Endothelial cell (in vitro differentiated cells): ENCODE results near the gene CAMTA1. TPM values are rescaled to one million over a fixed set of nuclear protein-coding genes. Genes with fewer than 3 reads are reported as not detected.

Experiments used
- DNase-seq: peaks from one replicate; pipeline ENCODE4 v3.0.0; 2021; ENCODE audit warnings: low spot score
- H3K27ac Mint-ChIP-seq: one replicate; pipeline ENCODE4 v1.8.0; 2021; ENCODE audit warnings: mixed read lengths, inconsistent platforms; ENCODE audit not compliant: unreplicated experiment
- H3K27me3 Mint-ChIP-seq: one replicate; pipeline ENCODE4 v1.8.0; 2021; ENCODE audit warnings: mild to moderate bottlenecking, moderate library complexity, mixed read lengths, inconsistent platforms; ENCODE audit not compliant: unreplicated experiment
- H3K36me3 Mint-ChIP-seq: one replicate; pipeline ENCODE4 v1.8.0; 2021; ENCODE audit warnings: mild to moderate bottlenecking, low read depth, mixed read lengths, inconsistent platforms; ENCODE audit not compliant: unreplicated experiment
- H3K4me1 Mint-ChIP-seq: one replicate; pipeline ENCODE4 v1.8.0; 2021; ENCODE audit warnings: mild to moderate bottlenecking, mixed read lengths, inconsistent platforms; ENCODE audit not compliant: unreplicated experiment
- H3K4me3 Mint-ChIP-seq: one replicate; pipeline ENCODE4 v1.8.0; 2021; ENCODE audit warnings: mild to moderate bottlenecking, mixed read lengths, inconsistent platforms; ENCODE audit not compliant: unreplicated experiment
- H3K9me3 Mint-ChIP-seq: one replicate; pipeline ENCODE4 v1.8.0; 2021; ENCODE audit warnings: mixed read lengths, inconsistent platforms; ENCODE audit not compliant: unreplicated experiment
- total RNA-seq: library from RNA; stranded (reverse); fragmentation: NEBNext Ultra II Directional; extraction: Animal tissue kit (Norgen Biotek cat#: 25700); gene quantifications from one replicate; pipeline ENCODE4 v1.2.1, GENCODE V29; 2021; ENCODE audit not compliant: unreplicated experiment
- TF ChIP-seq, protein P1 (sequence below): fragments of 200-600 bp; sonication (generic); IDR thresholded peaks from one replicate; pipeline ENCODE4 v1.5.0; 2021; ENCODE audit warnings: antibody characterized with exemption; ENCODE audit not compliant: unreplicated experiment

Gene CAMTA1
- total RNA-seq, 1 donor from 2014 or later, result 87.3 TPM

DNA sequence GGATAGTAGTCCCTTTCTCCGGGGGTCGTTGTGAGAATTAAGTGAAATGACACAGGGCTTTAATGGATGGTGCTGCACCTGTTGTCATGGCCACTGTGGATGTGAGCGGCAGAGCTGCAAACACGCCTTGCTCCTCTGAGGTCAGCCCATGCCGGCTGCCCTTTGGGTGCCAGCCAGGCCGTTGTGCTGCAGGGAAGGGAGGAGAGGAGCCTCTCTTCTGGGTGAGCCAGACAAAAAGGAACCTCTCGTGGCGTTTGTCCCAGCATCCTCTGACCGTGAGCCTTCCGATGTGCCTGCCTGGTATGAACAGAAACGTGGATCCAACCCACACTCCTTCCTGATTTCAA is 602.9 kb downstream of the CAMTA1 start:
- H3K27ac Mint-ChIP-seq, result no peak overlapping the region
- H3K9me3 Mint-ChIP-seq, result no peaks in the 10 kb centered on the region
- H3K27me3 Mint-ChIP-seq, result peaks cover 12% of the 10 kb centered on the region
- peaks cover 20% of the 10 kb centered on the region for H3K4me1 Mint-ChIP-seq
- TF ChIP-seq, protein P1, sequence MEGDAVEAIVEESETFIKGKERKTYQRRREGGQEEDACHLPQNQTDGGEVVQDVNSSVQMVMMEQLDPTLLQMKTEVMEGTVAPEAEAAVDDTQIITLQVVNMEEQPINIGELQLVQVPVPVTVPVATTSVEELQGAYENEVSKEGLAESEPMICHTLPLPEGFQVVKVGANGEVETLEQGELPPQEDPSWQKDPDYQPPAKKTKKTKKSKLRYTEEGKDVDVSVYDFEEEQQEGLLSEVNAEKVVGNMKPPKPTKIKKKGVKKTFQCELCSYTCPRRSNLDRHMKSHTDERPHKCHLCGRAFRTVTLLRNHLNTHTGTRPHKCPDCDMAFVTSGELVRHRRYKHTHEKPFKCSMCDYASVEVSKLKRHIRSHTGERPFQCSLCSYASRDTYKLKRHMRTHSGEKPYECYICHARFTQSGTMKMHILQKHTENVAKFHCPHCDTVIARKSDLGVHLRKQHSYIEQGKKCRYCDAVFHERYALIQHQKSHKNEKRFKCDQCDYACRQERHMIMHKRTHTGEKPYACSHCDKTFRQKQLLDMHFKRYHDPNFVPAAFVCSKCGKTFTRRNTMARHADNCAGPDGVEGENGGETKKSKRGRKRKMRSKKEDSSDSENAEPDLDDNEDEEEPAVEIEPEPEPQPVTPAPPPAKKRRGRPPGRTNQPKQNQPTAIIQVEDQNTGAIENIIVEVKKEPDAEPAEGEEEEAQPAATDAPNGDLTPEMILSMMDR, result no peak
- no peak for DNase-seq
- no peak overlapping the region for H3K4me3 Mint-ChIP-seq
- H3K36me3 Mint-ChIP-seq, result peaks cover 8% of the 10 kb centered on the region

DNA sequence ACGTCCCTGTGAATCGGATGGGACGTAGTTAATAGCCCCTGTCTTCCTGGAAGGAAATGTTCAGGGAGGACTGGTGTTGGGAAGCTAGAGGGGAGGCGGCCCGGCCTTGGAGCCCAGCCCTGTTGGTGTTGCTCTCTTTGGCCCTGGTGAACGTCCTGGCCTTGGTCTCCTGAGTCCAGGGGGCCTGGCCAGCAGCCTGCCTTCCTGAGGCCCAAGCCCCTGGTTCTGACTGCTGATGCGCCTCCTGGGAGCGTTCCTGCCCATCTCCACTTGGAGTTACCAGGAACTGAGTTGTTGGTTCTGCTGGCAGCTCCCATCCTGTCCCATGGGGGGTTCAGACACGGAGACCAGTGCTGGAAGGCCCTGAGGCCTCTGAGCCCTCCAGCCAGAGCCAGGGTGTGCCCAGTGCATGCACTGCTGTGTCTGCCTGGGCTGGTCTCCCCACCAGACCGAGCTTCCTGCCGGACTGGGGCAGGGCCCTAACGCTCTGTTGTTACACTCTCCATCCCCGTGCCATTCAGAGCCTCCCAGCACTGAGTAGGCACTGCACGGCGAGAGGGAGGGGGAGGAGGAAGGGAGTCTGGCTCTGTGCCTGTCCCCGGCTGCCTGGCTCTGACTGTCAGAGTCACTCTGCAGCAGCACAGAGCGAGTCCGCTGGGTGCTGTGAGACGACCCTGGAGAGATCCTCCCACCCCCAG is 603.4 kb downstream of the CAMTA1 start:
- peaks cover 8% of the 10 kb centered on the region for H3K36me3 Mint-ChIP-seq
- no peak for DNase-seq
- H3K9me3 Mint-ChIP-seq, result no peaks in the 10 kb centered on the region
- H3K4me1 Mint-ChIP-seq, result peaks cover 20% of the 10 kb centered on the region
- H3K4me3 Mint-ChIP-seq, result no peak overlapping the region
- TF ChIP-seq, protein P1, result no peak
- H3K27ac Mint-ChIP-seq, result no peak overlapping the region
- H3K27me3 Mint-ChIP-seq, result peaks cover 10% of the 10 kb centered on the region

DNA sequence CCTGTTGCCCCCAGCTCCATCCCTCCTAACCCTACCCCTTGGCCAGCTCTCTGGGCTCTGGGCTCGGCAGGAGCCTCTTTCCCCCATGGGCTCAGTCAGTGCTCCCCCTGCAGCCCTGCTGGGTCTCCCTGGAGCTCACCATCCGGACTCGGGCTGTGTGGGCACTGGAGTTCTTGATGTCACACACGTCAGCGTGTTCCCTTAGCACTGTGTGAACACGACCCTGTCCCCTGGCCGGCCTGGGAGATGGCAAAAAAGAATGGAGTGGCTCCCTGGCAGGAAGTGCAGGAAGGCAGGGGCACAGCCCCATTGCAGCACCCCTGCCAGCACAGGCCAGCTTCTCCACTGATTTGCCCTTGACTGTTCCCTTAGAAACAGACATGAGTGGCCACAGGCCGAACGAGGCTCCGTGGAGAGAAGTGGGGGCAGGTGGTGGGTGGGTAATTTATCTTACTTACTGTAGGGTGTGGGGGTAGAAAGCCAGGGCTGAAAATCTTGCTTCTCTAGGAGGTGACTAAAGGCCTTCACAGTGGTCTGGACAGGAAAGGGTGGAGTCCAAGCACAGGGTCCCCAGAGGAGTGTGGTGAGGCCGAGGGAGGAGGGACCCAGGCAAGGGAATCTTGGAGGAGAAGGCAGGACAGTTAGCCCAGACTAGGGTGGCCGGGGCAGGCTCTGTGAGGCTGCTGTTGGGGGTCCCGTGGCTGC is 604.1 kb downstream of the CAMTA1 start:
- no peak overlapping the region for H3K27ac Mint-ChIP-seq
- H3K36me3 Mint-ChIP-seq, result peaks cover 8% of the 10 kb centered on the region
- no peak overlapping the region for H3K4me3 Mint-ChIP-seq
- peaks cover 20% of the 10 kb centered on the region for H3K4me1 Mint-ChIP-seq
- TF ChIP-seq, protein P1, result no peak
- peaks cover 8% of the 10 kb centered on the region for H3K27me3 Mint-ChIP-seq
- H3K9me3 Mint-ChIP-seq, result no peaks in the 10 kb centered on the region
- no peak for DNase-seq

DNA sequence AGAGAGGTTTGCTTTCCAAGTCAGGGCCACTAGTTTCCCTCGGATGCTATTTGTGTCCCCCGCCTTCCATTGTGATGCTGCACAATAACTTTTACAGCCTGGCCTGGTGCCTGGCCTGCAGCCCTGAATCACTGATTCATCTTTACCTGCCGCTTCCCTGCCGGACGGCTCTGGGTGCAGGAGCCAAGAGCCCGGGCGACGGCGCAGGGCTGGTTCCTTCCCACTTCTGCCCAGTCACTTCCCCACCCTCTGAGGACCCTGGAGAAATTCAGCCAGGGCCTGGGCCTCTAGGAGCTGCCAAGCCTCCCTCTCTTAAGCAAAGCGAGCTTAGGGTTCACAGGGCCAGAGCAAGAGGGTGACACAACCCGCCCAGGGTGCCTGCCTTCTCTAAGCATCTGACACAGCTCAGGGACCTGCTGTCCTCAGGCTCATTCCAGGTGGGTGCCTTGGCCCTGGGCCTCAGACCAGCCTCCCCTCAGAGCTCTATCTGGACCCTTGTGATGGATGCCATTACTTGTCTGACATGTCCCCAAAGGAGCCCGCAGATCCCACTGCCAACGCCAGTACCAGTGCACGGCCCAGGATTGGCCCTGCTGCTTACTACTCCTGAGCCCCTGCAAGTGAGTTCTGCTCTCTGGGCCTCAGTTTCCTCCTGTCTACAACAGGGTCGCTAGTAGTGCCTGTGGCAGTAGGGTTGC is 604.8 kb downstream of the CAMTA1 start:
- H3K4me1 Mint-ChIP-seq, result peaks cover 20% of the 10 kb centered on the region
- no peak overlapping the region for H3K4me3 Mint-ChIP-seq
- H3K36me3 Mint-ChIP-seq, result peaks cover 8% of the 10 kb centered on the region
- no peak overlapping the region for H3K27ac Mint-ChIP-seq
- H3K9me3 Mint-ChIP-seq, result no peaks in the 10 kb centered on the region
- TF ChIP-seq, protein P1, result no peak
- DNase-seq, result no peak
- H3K27me3 Mint-ChIP-seq, result peaks cover 8% of the 10 kb centered on the region
